HepG2 (cell line): ENCODE data around the gene RPS6KB2. TPM values are rescaled to one million over a fixed set of nuclear protein-coding genes. Genes with fewer than 3 reads are reported as not detected.

ENCODE experiments used
- DNMT1 ChIP-seq: sonication (generic); formaldehyde crosslinking; IDR thresholded peaks from 2 replicates; pipeline ENCODE4 v1.5.1; 2020; ENCODE audit warnings: mild to moderate bottlenecking, missing genetic modification reagents
- EP300 ChIP-seq, 3 experiments: sonication (generic) in 1 of 3; formaldehyde crosslinking in 1 of 3; IDR thresholded peaks; 2 replicates each; pipeline versions ENCODE4 v1.5.1 to v1.6.1; 2011 to 2020; ENCODE audit warnings: low read depth in 2 of 3, low read length in 2 of 3, borderline replicate concordance in 1 of 3, improper control_type of control experiment in 1 of 3, mild to moderate bottlenecking in 1 of 3, missing genetic modification reagents in 1 of 3, moderate library complexity in 1 of 3
- POLR2A ChIP-seq, 2 experiments: IDR thresholded peaks; 2 replicates each; pipeline ENCODE4 v1.6.1; 2011; ENCODE audit warnings: low read depth in 2 of 2, low read length in 2 of 2, mild to moderate bottlenecking in 1 of 2, moderate library complexity in 1 of 2; ENCODE audit not compliant: insufficient read depth in 1 of 2
- SMARCE1 ChIP-seq: fragments of 450-650 bp; IDR thresholded peaks from 2 replicates; pipeline ENCODE4 v1.6.1; 2017; ENCODE audit warnings: borderline replicate concordance
- STAT5B ChIP-seq: sonication (generic); formaldehyde crosslinking; IDR thresholded peaks from 2 replicates; pipeline ENCODE4 v1.4.0; 2020; ENCODE audit warnings: missing genetic modification reagents
- TFDP1 ChIP-seq: IDR thresholded peaks from 2 replicates; pipeline ENCODE4 v1.6.1; 2016; ENCODE audit warnings: missing compliant biosample characterization, missing genetic modification reagents, borderline replicate concordance
- ZNF235 ChIP-seq: sonication (generic); formaldehyde crosslinking; IDR thresholded peaks from 2 replicates; pipeline ENCODE4 v1.8.1; 2023; ENCODE audit warnings: mild to moderate bottlenecking, missing genetic modification reagents, borderline replicate concordance
- ZNF788 ChIP-seq: sonication (generic); formaldehyde crosslinking; IDR thresholded peaks from 2 replicates; pipeline ENCODE4 v1.5.0; 2020; ENCODE audit warnings: mild to moderate bottlenecking, missing genetic modification reagents, borderline replicate concordance
- polyA plus RNA-seq, 8 experiments: library from polyadenylated mRNA; depleted of rRNA in 3 of 8; stranded (reverse) in 7 of 8; unstranded in 1 of 8; fragments of >200 nt; fragmentation: Illumina TruSeq in 4 of 8; extraction: Trizol in 4 of 8; gene quantifications; 2 replicates each; pipeline versions ENCODE4 v1.2.1 to v1.2.3, GENCODE V29; 2011 to 2016; ENCODE audit warnings: low read depth in 4 of 8, missing spikeins in 1 of 8, mixed read lengths in 1 of 8; ENCODE audit not compliant: insufficient read depth in 1 of 8
- total RNA-seq, 5 experiments: library from RNA; depleted of rRNA; stranded (reverse); fragments of >200 nt; fragmentation: Illumina TruSeq; extraction: Trizol; gene quantifications; 2 replicates each; pipeline ENCODE4 v1.2.3, GENCODE V29; 2016; ENCODE audit warnings: low read depth in 1 of 5
- TF ChIP-seq, protein P1 (sequence below): sonication (generic); formaldehyde crosslinking; IDR thresholded peaks from 2 replicates; pipeline ENCODE4 v1.5.0; 2020; ENCODE audit warnings: missing genetic modification reagents, mild to moderate bottlenecking, borderline replicate concordance
- TF ChIP-seq, protein P2 (sequence below): sonication (generic); formaldehyde crosslinking; IDR thresholded peaks from 2 replicates; pipeline ENCODE4 v1.5.0; 2020; ENCODE audit warnings: mild to moderate bottlenecking, missing genetic modification reagents
- TF ChIP-seq, protein P3 (sequence below): sonication (generic); formaldehyde crosslinking; IDR thresholded peaks from 2 replicates; pipeline ENCODE4 v1.5.1; 2020; ENCODE audit warnings: mild to moderate bottlenecking, missing genetic modification reagents, moderate library complexity
- TF ChIP-seq, protein P4 (sequence below): IDR thresholded peaks from 2 replicates; pipeline ENCODE4 v1.4.0; 2020; ENCODE audit warnings: mild to moderate bottlenecking, missing genetic modification reagents

RPS6KB2 gene
- total and polyA plus RNA-seq, 2 of the 13 experiments (the other 11 are each of a cell fraction or from before 2014, with no cell fraction given) = 52.9 to 54.8 TPM

GRCh38 chr11:67463680-67464410 is 35.6 kb downstream of the RPS6KB2 start (continued):
- TF ChIP-seq EP300 (IDR thresholded peaks at IDR 0.05; ENCODE audit: low read depth in 2 of 2, low read length in 2 of 2) (no peak), EP300 (CRISPR knock-in tag; IDR thresholded peaks at IDR 0.05; ENCODE audit: borderline replicate concordance) (peak; percentile 37; the same call in 1 of the 2 replicates), STAT5B (no peak), TFDP1 (CRISPR knock-in tag) (0 out of 2 replicates have a peak, but pooled peaks have one; percentile 20), SMARCE1 (no peak), DNMT1 (CRISPR knock-in tag) (0 out of 2 replicates have a peak, but pooled peaks have one; percentile 48), ZNF235 (0 out of 2 replicates have a peak, but pooled peaks have one; percentile 43), POLR2A (IDR thresholded peaks at IDR 0.05; ENCODE audit: insufficient read depth in 1 of 2, low read depth in 2 of 2, low read length in 2 of 2) (peak in 1 of 2 experiments; percentile 35; a peak in 1 of 4 replicates), ZNF788 (CRISPR knock-in tag) (peak; percentile 19; the same call in 1 of the 2 replicates)
- TF ChIP-seq, protein P1, sequence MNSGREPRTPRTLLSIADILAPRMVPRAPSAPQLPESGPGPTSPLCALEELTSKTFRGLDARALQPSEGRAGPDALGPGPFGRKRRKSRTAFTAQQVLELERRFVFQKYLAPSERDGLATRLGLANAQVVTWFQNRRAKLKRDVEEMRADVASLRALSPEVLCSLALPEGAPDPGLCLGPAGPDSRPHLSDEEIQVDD (CRISPR knock-in tag) = no peak
- TF ChIP-seq, protein P2, sequence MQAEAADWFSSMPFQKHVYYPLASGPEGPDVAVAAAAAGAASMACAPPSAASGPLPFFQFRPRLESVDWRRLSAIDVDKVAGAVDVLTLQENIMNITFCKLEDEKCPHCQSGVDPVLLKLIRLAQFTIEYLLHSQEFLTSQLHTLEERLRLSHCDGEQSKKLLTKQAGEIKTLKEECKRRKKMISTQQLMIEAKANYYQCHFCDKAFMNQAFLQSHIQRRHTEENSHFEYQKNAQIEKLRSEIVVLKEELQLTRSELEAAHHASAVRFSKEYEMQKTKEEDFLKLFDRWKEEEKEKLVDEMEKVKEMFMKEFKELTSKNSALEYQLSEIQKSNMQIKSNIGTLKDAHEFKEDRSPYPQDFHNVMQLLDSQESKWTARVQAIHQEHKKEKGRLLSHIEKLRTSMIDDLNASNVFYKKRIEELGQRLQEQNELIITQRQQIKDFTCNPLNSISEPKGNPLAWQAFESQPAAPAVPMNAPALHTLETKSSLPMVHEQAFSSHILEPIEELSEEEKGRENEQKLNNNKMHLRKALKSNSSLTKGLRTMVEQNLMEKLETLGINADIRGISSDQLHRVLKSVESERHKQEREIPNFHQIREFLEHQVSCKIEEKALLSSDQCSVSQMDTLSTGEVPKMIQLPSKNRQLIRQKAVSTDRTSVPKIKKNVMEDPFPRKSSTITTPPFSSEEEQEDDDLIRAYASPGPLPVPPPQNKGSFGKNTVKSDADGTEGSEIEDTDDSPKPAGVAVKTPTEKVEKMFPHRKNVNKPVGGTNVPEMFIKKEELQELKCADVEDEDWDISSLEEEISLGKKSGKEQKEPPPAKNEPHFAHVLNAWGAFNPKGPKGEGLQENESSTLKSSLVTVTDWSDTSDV = peak; percentile 84; the same call in 1 of the 2 replicates
- TF ChIP-seq, protein P3, sequence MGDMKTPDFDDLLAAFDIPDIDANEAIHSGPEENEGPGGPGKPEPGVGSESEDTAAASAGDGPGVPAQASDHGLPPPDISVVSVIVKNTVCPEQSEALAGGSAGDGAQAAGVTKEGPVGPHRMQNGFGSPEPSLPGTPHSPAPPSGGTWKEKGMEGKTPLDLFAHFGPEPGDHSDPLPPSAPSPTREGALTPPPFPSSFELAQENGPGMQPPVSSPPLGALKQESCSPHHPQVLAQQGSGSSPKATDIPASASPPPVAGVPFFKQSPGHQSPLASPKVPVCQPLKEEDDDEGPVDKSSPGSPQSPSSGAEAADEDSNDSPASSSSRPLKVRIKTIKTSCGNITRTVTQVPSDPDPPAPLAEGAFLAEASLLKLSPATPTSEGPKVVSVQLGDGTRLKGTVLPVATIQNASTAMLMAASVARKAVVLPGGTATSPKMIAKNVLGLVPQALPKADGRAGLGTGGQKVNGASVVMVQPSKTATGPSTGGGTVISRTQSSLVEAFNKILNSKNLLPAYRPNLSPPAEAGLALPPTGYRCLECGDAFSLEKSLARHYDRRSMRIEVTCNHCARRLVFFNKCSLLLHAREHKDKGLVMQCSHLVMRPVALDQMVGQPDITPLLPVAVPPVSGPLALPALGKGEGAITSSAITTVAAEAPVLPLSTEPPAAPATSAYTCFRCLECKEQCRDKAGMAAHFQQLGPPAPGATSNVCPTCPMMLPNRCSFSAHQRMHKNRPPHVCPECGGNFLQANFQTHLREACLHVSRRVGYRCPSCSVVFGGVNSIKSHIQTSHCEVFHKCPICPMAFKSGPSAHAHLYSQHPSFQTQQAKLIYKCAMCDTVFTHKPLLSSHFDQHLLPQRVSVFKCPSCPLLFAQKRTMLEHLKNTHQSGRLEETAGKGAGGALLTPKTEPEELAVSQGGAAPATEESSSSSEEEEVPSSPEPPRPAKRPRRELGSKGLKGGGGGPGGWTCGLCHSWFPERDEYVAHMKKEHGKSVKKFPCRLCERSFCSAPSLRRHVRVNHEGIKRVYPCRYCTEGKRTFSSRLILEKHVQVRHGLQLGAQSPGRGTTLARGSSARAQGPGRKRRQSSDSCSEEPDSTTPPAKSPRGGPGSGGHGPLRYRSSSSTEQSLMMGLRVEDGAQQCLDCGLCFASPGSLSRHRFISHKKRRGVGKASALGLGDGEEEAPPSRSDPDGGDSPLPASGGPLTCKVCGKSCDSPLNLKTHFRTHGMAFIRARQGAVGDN (CRISPR knock-in tag) = peak; percentile 84; the same call in 1 of the 2 replicates
- TF ChIP-seq, protein P4, sequence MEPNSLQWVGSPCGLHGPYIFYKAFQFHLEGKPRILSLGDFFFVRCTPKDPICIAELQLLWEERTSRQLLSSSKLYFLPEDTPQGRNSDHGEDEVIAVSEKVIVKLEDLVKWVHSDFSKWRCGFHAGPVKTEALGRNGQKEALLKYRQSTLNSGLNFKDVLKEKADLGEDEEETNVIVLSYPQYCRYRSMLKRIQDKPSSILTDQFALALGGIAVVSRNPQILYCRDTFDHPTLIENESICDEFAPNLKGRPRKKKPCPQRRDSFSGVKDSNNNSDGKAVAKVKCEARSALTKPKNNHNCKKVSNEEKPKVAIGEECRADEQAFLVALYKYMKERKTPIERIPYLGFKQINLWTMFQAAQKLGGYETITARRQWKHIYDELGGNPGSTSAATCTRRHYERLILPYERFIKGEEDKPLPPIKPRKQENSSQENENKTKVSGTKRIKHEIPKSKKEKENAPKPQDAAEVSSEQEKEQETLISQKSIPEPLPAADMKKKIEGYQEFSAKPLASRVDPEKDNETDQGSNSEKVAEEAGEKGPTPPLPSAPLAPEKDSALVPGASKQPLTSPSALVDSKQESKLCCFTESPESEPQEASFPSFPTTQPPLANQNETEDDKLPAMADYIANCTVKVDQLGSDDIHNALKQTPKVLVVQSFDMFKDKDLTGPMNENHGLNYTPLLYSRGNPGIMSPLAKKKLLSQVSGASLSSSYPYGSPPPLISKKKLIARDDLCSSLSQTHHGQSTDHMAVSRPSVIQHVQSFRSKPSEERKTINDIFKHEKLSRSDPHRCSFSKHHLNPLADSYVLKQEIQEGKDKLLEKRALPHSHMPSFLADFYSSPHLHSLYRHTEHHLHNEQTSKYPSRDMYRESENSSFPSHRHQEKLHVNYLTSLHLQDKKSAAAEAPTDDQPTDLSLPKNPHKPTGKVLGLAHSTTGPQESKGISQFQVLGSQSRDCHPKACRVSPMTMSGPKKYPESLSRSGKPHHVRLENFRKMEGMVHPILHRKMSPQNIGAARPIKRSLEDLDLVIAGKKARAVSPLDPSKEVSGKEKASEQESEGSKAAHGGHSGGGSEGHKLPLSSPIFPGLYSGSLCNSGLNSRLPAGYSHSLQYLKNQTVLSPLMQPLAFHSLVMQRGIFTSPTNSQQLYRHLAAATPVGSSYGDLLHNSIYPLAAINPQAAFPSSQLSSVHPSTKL = peak; percentile 29
